NB4 (cell line): Measurements from ENCODE around the gene NIM1K.

Experiments
- CTCF ChIP-seq: IDR thresholded peaks from one replicate; pipeline ENCODE4 v1.5.1; 2012; ENCODE audit warnings: low read depth, low read length
- MYC ChIP-seq: IDR thresholded peaks from 2 replicates; pipeline ENCODE4 v1.6.1; 2011; ENCODE audit warnings: low read depth, low read length
- POLR2A ChIP-seq: IDR thresholded peaks from 2 replicates; pipeline ENCODE4 v1.6.1; 2011; ENCODE audit warnings: mild to moderate bottlenecking; ENCODE audit not compliant: insufficient read length; ENCODE audit errors: extremely low read depth
- TF ChIP-seq, protein P1 (sequence below): IDR thresholded peaks from 2 replicates; pipeline ENCODE4 v1.6.1; 2011; ENCODE audit warnings: low read depth, low read length

- TF ChIP-seq CTCF (no peak), POLR2A (no peak), MYC (no peak)
- TF ChIP-seq, protein P1, sequence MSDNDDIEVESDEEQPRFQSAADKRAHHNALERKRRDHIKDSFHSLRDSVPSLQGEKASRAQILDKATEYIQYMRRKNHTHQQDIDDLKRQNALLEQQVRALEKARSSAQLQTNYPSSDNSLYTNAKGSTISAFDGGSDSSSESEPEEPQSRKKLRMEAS: no peak
Measured at GRCh38 chr5:43155394-43156096, 36.5 kb upstream of the NIM1K start.
